Body of pancreas (tissue), 4 donors: ENCODE results near the gene FUCA2. TPM values are rescaled to one million over a fixed set of nuclear protein-coding genes. Genes with fewer than 3 reads are reported as not detected.
"Not testable (repeated sequence)": the region's sequence is repeated elsewhere in the genome, so short reads cannot be mapped to it uniquely, and the experiment has no call there.

ENCODE experiments used
- ATAC-seq: fragments of 150-250 bp; one replicate; pipeline ENCODE4 v1.9.1; 2016
- DNase-seq, 4 donors: peaks; one replicate each; pipeline ENCODE4 v3.0.0-alpha.2; 2019
- H3K27ac ChIP-seq, 4 donors: fragments of 200-600 bp; sonication (generic); 1 replicate in 3 of 4; 2 replicates in 1 of 4; pipeline versions ENCODE4 v1.5.1 to v1.6.1; 2016 to 2019; ENCODE audit warnings: mild to moderate bottlenecking in 1 of 4, mixed read lengths in 1 of 4, moderate library complexity in 1 of 4
- H3K27me3 ChIP-seq, 2 donors: fragments of 200-600 bp; sonication (generic); one replicate each; pipeline ENCODE4 v1.6.0; 2016; ENCODE audit warnings: mild to moderate bottlenecking in 1 of 2
- H3K36me3 ChIP-seq, 2 donors: fragments of 200-600 bp; sonication (generic); replicated peaks in 1 of 2; 2 replicates each; pipeline ENCODE4 v1.5.1; 2016; ENCODE audit warnings: low read depth in 2 of 2; ENCODE audit not compliant: insufficient read depth in 1 of 2
- H3K4me1 ChIP-seq: fragments of 200-600 bp; sonication (generic); one replicate; pipeline ENCODE4 v1.6.0; 2016
- H3K4me3 ChIP-seq, 2 donors: fragments of 200-600 bp; sonication (generic); 1 replicate in 1 of 2; 2 replicates in 1 of 2; pipeline ENCODE4 v1.5.1; 2016 to 2019
- H3K9me3 ChIP-seq, 3 donors: fragments of 200-600 bp; sonication (generic); 1 replicate in 2 of 3; 2 replicates in 1 of 3; pipeline ENCODE4 v1.5.1; 2016
- POLR2A ChIP-seq, 3 donors: fragments of 450-650 bp; IDR thresholded peaks; one replicate each; pipeline ENCODE4 v1.6.1; 2016; ENCODE audit warnings: antibody characterized with exemption in 3 of 3, mild to moderate bottlenecking in 2 of 3
- WGBS, 2 donors: methylation state at CpG; one replicate each; pipeline ENCODE4 v1.1.5; 2017; 5-methylcytosine and 5-hydroxymethylcytosine counted together
- intact Hi-C: fragments of 100-400 bp; cut with DNase I; formaldehyde crosslinking; loops from one replicate; pipeline ENCODE4 v1.15.1; 2023
- total RNA-seq, 2 donors: library from RNA; depleted of rRNA; stranded (reverse); fragments of >200 nt; gene quantifications; one replicate each; pipeline ENCODE4 v1.1.0, GENCODE V29; 2016
- TF ChIP-seq, protein P1 (sequence below), 7 experiments: fragments of 450-650 bp in 4 of 7; fragments of 200-600 bp in 3 of 7; sonication (generic) in 3 of 7; IDR thresholded peaks; one replicate each; pipeline ENCODE4 v1.5.1; 2016 to 2019; ENCODE audit warnings: antibody characterized with exemption in 7 of 7

Gene FUCA2
- total RNA-seq, 2 donors from 2014 or later: 15.3 to 83.1 TPM

DNA sequence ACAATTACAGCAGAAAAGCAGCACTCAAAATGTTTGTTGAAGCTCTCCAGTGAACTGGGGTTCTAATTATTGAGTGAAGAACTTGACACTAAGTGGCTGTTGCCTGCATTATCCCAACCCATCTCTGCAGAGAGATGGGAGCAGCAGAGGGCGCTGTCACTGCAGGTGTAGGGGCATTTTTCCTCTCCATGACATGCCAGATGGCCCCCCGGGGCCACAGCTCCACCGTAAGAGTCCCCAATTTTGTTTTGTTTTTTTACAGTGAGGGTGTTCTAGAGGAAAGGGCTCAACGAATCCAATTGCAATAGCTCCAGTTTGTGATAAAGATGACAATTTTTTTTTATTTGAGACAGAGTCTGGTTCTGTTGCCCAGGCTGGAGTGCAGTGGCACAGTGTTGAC, 1.9 kb upstream of the FUCA2 start:
- no peaks in the 10 kb centered on the region for H3K9me3 ChIP-seq
- H3K27ac ChIP-seq: no peak overlapping the region
- H3K27me3 ChIP-seq: no peaks in the 10 kb centered on the region
- ATAC-seq (no peak), DNase-seq (peak in 1 of 4 donors; percentile 27)
- H3K4me3 ChIP-seq: no peak overlapping the region
- H3K36me3 ChIP-seq: no peaks in the 10 kb centered on the region
- peaks cover 21% of the 10 kb centered on the region for H3K4me1 ChIP-seq
- WGBS, 2 donors: 79 to 81% methylated on average over 4 of the region's 4 CpGs
- TF ChIP-seq, protein P1, sequence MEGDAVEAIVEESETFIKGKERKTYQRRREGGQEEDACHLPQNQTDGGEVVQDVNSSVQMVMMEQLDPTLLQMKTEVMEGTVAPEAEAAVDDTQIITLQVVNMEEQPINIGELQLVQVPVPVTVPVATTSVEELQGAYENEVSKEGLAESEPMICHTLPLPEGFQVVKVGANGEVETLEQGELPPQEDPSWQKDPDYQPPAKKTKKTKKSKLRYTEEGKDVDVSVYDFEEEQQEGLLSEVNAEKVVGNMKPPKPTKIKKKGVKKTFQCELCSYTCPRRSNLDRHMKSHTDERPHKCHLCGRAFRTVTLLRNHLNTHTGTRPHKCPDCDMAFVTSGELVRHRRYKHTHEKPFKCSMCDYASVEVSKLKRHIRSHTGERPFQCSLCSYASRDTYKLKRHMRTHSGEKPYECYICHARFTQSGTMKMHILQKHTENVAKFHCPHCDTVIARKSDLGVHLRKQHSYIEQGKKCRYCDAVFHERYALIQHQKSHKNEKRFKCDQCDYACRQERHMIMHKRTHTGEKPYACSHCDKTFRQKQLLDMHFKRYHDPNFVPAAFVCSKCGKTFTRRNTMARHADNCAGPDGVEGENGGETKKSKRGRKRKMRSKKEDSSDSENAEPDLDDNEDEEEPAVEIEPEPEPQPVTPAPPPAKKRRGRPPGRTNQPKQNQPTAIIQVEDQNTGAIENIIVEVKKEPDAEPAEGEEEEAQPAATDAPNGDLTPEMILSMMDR (IDR thresholded peaks at IDR 0.05): peak in 2 of 7 experiments; percentile 12 to 14
- no peak for TF ChIP-seq POLR2A (IDR thresholded peaks at IDR 0.05)
- intact Hi-C loops: no loop called here

DNA sequence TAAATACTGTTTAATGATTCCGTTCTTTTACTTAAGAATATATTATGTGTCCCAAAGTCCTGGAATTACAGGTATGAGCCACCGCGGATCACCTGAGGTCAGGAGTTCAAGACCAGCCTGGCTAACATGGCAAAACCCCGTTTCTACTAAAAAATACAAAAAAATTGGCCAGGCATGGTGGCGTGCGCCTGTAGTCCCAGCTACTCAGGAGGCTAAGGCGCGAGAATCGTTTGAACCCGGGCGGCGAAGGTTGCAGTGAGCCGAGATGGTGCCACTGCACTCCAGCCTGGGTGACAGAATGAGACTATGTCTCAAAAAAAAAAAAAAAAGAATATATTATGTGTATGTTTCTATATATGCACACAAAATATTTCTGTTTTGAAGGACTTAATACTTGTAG, 1.2 kb downstream of the FUCA2 start:
- H3K4me1 ChIP-seq: peaks cover 16% of the 10 kb centered on the region
- H3K9me3 ChIP-seq, H3K4me3 ChIP-seq, intact Hi-C loops, H3K27me3 ChIP-seq, ATAC-seq, DNase-seq, H3K36me3 ChIP-seq, H3K27ac ChIP-seq: not testable (repeated sequence)
- 92% methylated on average over 13 of the region's 13 CpGs for WGBS, 2 donors

DNA sequence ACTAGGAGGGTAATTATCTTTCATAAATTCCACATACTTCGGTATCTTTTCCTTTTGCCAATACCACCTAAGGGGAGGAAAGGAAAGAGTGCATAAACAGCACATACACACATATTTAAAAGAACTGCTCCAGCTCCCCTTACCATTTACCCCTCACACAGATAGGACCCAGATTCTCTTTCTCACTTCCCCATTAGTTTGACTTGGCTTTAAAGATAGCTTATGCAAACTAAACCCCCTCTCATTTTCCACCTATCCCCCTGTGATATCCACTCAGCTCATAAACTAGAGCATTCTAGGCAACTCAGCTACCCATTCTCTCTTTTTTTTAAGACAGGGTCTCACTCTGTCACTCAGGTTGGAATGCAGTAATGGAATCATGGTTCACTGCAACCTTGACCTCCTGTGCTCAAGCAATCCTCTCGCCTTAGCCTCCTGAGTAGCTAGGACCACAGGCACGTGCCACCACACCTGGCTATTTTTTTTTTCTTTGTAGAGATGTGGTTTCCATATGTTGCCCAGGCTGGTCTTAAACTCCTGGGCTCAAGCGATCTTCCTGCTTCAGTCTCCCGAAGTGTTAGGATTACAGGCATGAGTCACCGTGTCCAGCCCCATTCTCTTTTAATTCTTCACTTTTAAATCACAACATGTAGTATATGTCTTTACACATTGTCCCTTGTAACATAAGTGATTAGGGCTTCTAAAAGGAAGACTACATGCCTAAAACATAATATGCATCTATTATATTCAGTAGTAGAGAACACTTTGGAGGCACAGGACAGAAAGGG, 4.0 kb downstream of the FUCA2 start:
- Histone ChIP-seq H3K36me3 (peaks cover 0 to 8% of the 10 kb centered on the region in 2 donors), H3K4me1 (peaks cover 9% of the 10 kb centered on the region), H3K27ac (no peak overlapping the region), H3K9me3 (no peaks in the 10 kb centered on the region), H3K4me3 (no peak overlapping the region), H3K27me3 (no peaks in the 10 kb centered on the region)
- no peak for ATAC-seq
- WGBS, 2 donors: 93 to 95% methylated on average over 6 of the region's 6 CpGs
- TF ChIP-seq, protein P1 (IDR thresholded peaks at IDR 0.05): no peak
- TF ChIP-seq POLR2A (IDR thresholded peaks at IDR 0.05): no peak
- DNase-seq: no peak
- intact Hi-C loops: no loop called here

DNA sequence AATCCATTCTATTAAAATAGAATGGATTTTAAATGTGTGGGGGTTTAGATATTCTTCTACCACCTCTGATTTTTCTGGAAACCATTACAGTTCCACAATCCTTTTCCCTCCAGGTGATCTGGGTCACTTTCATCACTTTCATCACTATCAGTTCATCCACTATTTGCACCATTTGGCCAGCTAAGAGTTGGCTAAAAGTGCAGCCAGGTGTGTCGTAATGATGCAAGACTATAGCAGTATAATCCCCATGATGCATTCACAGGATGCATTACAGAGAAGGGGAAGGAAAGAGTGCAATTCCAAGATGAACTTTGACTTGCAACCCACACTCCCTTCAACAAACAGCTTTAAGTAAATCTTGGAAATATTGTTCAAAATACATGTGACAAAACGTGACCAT, 4.9 kb downstream of the FUCA2 start:
- ATAC-seq: no peak
- H3K4me1 ChIP-seq: peaks cover 4% of the 10 kb centered on the region
- H3K27me3 ChIP-seq: no peaks in the 10 kb centered on the region
- peaks cover 0 to 8% of the 10 kb centered on the region in 2 donors for H3K36me3 ChIP-seq
- no peaks in the 10 kb centered on the region for H3K9me3 ChIP-seq
- no peak for TF ChIP-seq POLR2A (IDR thresholded peaks at IDR 0.05)
- TF ChIP-seq, protein P1 (IDR thresholded peaks at IDR 0.05): no peak
- WGBS, 2 donors: 68 to 79% methylated on average over 2 of the region's 2 CpGs
- H3K27ac ChIP-seq: no peak overlapping the region
- DNase-seq: no peak
- intact Hi-C loops: no loop called here
- H3K4me3 ChIP-seq: no peak overlapping the region

DNA sequence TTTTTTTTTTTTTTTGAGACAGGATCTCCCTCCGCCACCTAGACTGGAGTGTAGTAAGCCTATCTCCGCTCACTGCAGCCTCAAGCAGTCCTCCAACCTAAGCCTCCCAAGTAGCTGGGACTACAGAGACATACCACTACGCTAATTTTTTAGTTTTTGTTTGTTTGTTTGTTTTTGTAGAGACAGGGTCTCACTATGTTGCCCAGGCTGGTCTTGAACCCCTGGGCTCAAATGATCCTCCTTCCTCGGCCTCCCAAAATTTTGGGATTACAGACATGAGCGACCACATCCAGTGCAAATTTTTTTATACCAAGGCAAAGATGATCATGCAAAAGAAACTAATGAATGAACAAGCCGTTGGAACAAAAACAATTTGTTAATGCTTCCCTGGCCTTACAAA, 5.3 kb downstream of the FUCA2 start:
- DNase-seq: no peak
- TF ChIP-seq, protein P1 (IDR thresholded peaks at IDR 0.05): no peak
- no peak for TF ChIP-seq POLR2A (IDR thresholded peaks at IDR 0.05)
- Histone ChIP-seq H3K9me3 (no peaks in the 10 kb centered on the region), H3K36me3 (peaks cover 0 to 8% of the 10 kb centered on the region in 2 donors), H3K27me3 (no peaks in the 10 kb centered on the region), H3K4me1 (peaks cover 4% of the 10 kb centered on the region), H3K27ac (no peak overlapping the region), H3K4me3 (no peak overlapping the region)
- WGBS, 2 donors: 96% methylated on average over 6 of the region's 6 CpGs
- ATAC-seq: no peak
- intact Hi-C loops: no loop called here
